ENCODE measurements around the gene TNRC6A.
"Not testable (repeated sequence)": the region's sequence is repeated elsewhere in the genome, so short reads cannot be mapped to it uniquely, and the experiment has no call there.

TNRC6A gene

GRCh38 chr16:24820522-24820921 lies 91.1 kb downstream of the TNRC6A start:
- DNase-seq, result no peak

GRCh38 chr16:24821129-24821528 lies 91.7 kb downstream of the TNRC6A start:
- DNase-seq, result no peak

- no peak for DNase-seq
Observed at GRCh38 chr16:24822542-24822941, 93.1 kb downstream of the TNRC6A start.

- DNase-seq, result no peak
Observed at GRCh38 chr16:24822974-24823373, 93.5 kb downstream of the TNRC6A start.

- no peak for DNase-seq
Observed at GRCh38 chr16:24825696-24826095, 96.2 kb downstream of the TNRC6A start.

GRCh38 chr16:24826096-24826690 lies 96.7 kb downstream of the TNRC6A start:
- no peak for DNase-seq

GRCh38 chr16:24826817-24827566 lies 97.5 kb downstream of the TNRC6A start:
- DNase-seq, result no peak

- no peak for DNase-seq
Observed at GRCh38 chr16:24829153-24829552, 99.7 kb downstream of the TNRC6A start.

- DNase-seq, result no peak
Observed at GRCh38 chr16:24833352-24833751, 103.9 kb downstream of the TNRC6A start.

GRCh38 chr16:24834459-24835335 lies 105.2 kb downstream of the TNRC6A start:
- DNase-seq, result peak; percentile 9

- DNase-seq, result no peak
Observed at GRCh38 chr16:24836836-24837235, 107.4 kb downstream of the TNRC6A start.

- DNase-seq, result no peak
Observed at GRCh38 chr16:24837969-24838368, 108.5 kb downstream of the TNRC6A start.

GRCh38 chr16:24838554-24839266 lies 109.3 kb downstream of the TNRC6A start:
- DNase-seq, result no peak

GRCh38 chr16:24839347-24839972 lies 110.0 kb downstream of the TNRC6A start:
- DNase-seq, result no peak

GRCh38 chr16:24841291-24841690 lies 111.8 kb downstream of the TNRC6A start:
- DNase-seq, result no peak

- no peak for DNase-seq
Observed at GRCh38 chr16:24844101-24845030, 114.9 kb downstream of the TNRC6A start.

- not testable (repeated sequence) for DNase-seq
Observed at GRCh38 chr16:24845031-24845365, 115.5 kb downstream of the TNRC6A start.

GRCh38 chr16:24845726-24846547 lies 116.5 kb downstream of the TNRC6A start, which contains the start of gene SLC5A11:
SLC5A11 (plus strand) TSS chr16:24845963; CDS start chr16:24858644, 12,681 bp downstream.
- no peak for DNase-seq

GRCh38 chr16:24846548-24847357 lies 117.3 kb downstream of the TNRC6A start:
- DNase-seq, result no peak

- DNase-seq, result no peak
Observed at GRCh38 chr16:24847358-24847664, 117.9 kb downstream of the TNRC6A start.
